OCI-LY7 (cell line): Measurements from ENCODE around the gene NWD2.

ENCODE experiments used
- EZH2phosphoT487 ChIP-seq: fragments of 200-600 bp; sonication (generic); IDR thresholded peaks from 2 replicates; pipeline ENCODE4 v1.6.1; 2018; ENCODE audit warnings: low read depth, borderline replicate concordance, mild to moderate bottlenecking, mixed run types, antibody characterized with exemption, low read length, moderate library complexity, mixed read lengths
- TF ChIP-seq, protein P1 (sequence below): fragments of 200-600 bp; sonication (generic); conservative IDR thresholded peaks from 2 replicates; pipeline ENCODE4 v1.5.1; 2014; ENCODE audit warnings: mild to moderate bottlenecking, antibody characterized with exemption, low read length, moderate library complexity, mixed read lengths

DNA sequence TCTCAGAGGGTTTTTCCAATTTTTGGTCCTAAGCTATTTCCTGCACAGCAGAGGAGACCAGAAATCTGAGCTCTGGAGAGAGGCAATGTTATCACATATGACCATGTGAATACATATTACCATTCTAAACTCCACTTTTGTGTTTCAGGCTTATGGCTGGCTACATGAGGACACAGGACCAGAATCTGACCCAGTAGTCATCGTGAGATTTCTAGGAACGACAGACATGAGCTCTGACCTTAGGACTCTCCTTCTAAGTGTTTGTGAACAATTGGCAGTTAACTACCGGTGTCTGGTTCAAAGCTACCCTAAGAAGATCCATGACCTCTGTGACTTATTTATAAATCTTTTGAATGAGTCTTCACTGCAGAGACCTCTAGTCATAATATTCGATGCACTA is 198.6 kb downstream of the NWD2 start:
- TF ChIP-seq, protein P1, sequence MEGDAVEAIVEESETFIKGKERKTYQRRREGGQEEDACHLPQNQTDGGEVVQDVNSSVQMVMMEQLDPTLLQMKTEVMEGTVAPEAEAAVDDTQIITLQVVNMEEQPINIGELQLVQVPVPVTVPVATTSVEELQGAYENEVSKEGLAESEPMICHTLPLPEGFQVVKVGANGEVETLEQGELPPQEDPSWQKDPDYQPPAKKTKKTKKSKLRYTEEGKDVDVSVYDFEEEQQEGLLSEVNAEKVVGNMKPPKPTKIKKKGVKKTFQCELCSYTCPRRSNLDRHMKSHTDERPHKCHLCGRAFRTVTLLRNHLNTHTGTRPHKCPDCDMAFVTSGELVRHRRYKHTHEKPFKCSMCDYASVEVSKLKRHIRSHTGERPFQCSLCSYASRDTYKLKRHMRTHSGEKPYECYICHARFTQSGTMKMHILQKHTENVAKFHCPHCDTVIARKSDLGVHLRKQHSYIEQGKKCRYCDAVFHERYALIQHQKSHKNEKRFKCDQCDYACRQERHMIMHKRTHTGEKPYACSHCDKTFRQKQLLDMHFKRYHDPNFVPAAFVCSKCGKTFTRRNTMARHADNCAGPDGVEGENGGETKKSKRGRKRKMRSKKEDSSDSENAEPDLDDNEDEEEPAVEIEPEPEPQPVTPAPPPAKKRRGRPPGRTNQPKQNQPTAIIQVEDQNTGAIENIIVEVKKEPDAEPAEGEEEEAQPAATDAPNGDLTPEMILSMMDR = no peak
- no peak for TF ChIP-seq EZH2phosphoT487
